8988T (cell line): Measurements from ENCODE around the gene CLDN10.
"Not testable (repeated sequence)": the region's sequence is repeated elsewhere in the genome, so short reads cannot be mapped to it uniquely, and the experiment has no call there.

Experiments
- DNase-seq: peaks from one replicate; pipeline ENCODE4 v3.0.0; 2011

CLDN10 gene, protein sequence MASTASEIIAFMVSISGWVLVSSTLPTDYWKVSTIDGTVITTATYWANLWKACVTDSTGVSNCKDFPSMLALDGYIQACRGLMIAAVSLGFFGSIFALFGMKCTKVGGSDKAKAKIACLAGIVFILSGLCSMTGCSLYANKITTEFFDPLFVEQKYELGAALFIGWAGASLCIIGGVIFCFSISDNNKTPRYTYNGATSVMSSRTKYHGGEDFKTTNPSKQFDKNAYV

DNA sequence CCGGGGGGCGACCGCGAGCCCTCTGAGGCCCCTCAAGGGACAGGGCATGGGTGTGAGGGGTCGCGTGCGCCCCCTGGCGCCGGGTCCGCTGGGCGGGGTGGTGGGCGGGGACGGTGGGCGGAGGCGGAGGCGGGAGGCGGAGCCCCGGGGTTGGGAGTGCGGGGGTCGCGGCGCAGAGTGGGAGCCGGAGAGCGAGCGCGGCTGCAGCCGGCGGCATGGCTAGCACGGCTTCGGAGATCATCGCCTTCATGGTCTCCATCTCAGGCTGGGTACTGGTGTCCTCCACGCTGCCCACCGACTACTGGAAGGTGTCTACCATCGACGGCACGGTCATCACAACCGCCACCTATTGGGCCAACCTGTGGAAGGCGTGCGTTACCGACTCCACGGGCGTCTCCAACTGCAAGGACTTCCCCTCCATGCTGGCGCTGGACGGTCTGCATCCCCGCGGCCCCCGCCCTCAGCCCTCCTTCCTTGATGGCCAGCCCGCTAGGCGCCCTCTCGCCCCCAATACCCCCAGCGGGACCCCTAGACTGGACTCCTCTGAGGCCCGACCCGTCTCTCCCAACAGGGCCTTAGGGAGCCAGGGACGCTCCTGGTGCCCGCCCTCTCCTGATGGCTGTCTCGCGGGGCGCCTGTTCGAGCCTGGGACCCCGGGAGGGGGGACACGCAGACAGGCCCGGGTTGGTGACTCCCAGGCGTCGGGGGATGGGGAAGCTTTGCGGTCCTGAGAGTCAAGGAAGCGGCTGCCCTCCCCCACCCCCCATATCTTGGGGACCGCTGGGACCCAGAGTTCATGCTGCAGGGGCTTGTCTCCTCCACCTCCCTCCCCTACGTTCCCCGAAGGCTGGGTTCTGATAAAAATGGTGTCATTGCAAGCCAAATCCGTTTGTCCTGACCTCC lies at the start of gene CLDN10:
Gene CLDN10, plus strand, starts transcription at position 182 of the 903 bp plus-strand sequence. Its CDS starts 34 bp downstream, at position 216.
- DNase-seq: no peak

DNA sequence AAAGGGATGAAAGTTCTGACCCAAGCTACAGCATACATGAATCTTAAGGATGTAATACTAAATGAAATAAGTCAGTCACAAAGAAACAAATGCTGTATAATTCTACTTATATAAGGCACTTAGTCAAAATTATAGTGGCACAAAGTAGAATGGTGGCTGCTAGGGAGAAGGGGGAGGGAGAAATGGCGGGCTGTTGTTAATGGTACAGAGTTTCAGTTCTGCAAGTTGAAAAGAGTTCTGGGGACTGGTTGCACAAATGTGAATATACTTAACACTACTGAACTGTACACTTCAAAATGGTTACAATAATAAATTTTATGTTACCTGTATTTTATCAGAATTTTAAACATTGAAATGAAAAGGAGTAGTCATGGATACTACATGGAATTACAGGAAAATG lies 48.9 kb upstream of the CLDN10 start:
- no peak for DNase-seq

DNA sequence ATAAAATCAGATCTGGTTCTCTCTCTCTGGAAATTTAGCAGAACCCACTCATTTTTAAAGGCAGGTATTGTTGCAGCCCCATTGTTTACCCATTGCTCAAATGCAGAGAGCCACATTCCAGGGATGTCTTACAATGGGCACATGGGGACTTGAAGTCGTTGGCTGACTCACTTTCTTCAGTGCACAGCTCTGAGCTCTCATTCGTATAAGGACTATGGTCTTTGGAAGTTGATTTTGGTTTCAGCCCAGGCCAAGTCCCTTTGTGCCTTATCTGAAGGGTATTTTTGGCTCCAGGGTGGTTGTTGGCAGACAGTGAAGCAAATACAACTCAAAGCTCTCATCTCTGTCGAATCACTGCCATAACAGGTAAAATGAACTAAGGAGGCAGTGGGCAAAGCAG lies 47.3 kb upstream of the CLDN10 start:
- DNase-seq: no peak

DNA sequence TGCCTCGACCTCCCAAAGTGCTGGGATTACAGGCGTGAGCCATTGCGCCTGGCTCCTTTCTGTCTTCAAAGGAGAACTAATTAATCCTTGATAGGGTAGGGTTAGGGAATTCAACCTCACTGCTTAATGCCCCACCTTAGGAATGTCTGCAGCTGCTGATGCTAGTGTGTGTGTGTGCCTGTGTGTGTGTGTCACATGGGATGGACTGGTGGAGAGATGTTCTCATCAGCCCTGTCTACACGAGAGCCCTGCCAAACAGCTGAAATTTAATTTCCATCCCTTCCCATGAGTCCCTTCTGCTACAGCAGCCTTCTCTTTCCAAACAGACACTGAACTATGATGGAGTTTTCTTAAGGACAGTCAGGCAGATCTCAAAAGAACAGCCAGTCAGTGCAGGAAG lies 46.5 kb upstream of the CLDN10 start:
- DNase-seq: no peak

DNA sequence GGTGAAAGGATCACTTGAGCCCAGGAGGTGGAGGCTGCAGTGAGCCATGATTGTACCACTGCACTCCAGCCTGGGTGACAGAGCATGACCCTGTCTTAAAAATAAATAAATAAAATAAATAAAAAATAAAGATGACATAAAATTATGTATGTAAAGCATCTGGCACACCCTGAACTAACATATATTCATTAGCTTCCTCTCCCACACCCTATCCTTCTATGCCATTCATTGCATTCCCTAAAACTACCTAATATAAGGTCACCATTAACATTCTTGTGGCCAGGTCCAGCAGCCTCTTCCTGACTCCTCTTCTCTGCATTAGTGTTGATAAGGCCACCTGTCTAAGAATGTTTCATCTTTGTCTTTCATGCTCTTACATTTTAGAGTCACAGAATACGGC lies 44.5 kb upstream of the CLDN10 start:
- DNase-seq: no peak

DNA sequence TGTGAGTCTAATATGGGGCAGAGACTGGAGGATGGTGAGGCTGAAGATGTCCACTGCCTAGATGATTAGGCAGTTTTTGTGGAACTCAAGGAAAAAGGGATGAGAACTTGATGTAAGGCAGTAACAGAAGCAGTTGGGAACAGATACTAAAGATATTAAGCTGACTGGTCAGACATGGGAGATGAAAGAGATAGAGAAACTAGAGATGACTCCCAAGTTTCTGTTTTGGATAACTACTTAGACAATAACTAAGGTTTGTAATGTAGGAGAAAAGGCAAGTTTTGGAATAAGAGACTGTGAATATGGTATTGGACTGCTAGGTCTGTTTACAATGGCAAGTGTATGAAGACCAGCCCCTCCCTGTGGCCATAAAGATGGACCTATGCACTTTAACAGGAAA lies 43.5 kb upstream of the CLDN10 start:
- DNase-seq: no peak

DNA sequence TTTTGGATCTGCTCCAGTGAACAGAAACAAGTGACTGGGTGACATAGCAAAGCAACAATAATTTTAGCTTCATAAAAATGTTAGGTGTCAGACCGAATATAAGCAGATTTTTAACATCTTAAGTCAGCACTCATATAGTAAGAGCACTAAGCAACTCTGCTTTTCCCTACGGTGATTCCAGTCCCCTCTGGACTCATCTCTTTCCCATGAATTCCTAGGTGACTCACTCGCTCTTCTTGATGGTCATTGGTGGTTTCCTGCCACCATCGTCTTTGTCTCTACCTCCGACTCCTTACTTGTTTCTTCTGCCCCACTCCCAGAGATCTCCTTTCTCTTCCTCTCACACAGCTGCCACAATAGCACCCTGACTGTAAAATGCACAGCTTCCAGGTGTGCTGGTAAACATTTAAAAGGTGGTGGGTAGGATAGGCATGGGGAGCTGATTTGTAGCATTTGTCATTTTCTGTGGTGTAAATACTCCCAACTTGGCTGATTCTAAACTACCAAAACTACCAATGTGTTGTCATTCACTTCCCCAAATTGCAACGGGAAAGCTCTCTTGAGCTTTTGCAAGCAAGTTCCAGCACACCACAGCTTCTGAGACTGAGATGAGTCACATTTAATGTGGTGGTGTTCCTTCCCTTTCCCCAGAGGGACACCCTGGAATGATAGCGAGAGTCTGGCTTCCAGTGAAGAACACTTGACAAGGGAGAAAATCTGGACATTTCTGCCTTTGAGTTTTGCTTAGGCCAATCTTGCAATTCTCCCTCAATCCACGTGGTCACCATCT lies 42.8 kb upstream of the CLDN10 start:
- DNase-seq: no peak

DNA sequence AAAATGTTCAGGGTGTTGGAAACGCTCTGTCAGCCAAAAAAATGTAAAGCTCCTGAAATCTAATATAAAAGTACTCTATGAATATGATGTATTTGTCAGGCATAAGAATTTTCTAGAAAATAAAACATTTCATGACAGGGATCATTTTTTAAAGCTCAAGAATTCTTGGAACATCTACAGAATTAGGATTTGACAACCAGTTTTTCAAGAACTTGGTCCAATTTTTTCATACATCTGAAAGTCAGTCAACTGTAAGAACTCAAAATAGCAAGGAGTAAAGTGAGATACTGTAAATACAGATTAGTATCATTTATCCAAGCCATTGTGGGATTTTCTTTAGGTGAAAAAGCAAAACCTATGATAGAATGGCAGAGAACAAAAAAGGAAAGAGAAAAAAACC lies 41.6 kb upstream of the CLDN10 start:
- DNase-seq: no peak

DNA sequence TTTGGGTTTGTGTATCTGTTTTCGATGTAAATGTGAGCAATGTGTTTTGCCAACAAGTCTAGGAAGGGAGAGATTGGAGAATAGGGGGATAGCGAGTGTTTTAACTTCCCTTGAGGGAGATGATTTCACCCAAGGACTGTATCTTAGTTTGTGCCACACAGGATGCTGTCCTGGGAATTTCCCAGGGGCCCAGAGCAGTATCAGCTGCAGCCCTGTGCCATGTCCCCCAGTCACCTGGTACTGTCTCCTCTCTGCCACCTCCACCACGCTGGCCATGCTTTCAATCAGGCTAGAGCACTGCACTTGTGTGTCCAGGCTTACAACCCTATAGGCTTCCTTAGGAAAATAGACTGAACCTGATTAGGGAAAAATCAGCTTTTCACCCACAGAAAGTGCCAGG lies 40.1 kb upstream of the CLDN10 start:
- no peak for DNase-seq

DNA sequence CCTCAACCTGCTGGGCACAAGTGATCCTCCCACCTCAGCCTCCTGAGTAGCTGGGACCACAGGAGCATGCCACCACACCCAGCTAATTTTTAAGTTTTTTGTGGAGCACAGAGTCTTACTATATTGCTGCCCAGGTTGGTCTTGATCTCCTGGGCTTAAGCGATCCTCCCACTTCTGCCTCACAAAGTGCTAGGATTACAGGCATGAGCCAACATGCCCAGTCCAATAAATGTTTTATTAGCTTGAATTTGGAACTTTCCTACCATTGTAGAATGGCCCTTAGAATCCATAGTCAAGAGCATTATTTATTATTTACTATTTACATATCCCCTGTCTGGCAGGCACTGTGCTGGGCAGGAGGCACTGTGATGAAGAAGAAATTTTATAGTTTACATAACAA lies 39.6 kb upstream of the CLDN10 start:
- no peak for DNase-seq

DNA sequence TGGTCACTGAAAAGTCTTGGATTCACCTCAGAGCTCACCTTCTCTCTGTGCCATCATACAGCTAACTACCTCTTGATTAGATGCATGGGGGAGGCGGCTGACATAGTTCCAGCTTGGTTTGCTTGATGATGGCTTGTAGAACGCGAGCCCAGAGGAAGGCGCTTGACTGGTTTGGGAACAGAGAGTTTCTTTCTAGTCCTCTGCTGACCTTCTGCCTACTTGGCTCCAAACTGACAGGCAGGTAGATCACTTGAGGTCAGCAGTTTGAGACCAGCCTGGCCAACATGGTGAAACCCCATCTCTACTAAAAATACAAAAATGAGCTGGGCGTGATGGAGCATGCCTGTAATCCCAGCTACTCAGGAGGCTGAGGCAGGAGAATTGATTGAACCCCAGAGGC lies 36.9 kb upstream of the CLDN10 start:
- not testable (repeated sequence) for DNase-seq

DNA sequence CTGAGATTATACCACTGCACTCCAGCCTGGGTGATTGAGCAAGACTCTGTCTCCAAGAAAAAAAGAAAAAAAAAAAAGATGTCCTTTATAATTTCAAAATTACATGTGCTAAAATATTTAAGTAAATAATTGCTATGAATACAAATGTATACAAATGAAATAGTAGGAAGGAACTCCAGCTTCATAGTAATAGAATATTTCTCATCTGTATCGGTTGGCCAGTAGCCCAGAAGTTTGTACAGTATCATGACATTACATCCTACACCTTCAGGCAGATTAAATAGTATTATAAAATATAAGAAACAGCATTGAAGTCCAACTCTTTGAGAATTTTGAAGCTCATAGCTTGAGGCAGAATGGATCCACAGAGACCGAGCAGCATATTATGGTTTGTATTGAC lies 36.5 kb upstream of the CLDN10 start:
- DNase-seq: no peak

DNA sequence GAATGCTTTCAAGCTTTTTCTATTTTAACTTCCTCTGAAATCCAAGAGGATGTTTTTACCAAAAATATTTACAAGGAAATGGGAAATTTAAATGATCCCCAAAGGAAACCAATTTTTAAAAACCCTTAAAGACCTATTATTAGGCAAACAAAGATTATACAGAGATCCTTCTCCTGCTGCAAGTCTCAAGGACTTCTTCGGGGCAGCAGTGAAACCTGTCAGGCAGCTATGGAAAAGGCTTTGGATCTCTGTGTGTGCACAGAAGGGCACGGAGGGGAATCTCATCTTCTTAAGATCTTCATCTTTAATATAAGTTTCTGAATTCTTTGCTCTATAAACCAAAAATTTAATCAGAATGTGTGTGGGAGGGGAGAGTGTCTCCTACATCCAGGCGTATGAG lies 36.0 kb upstream of the CLDN10 start:
- no peak for DNase-seq

DNA sequence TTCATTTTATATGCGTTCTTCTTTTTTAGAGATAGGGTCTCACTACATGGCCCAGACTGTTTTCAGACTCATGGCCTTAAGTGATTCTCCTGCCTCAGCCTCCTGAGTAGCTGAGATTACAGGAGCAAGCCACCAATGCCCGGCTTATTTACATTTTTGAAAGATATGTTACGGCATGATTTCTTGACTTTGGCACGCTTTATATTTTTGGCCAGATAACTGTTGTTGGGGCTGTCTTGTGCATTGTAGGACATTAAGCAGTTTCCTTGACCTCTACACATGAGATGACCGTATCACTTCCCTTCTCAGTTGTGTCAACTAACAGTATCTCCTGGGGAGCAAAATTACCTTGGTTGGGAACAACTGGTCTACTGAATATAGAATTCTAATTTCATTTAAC lies 28.9 kb upstream of the CLDN10 start:
- DNase-seq: no peak

DNA sequence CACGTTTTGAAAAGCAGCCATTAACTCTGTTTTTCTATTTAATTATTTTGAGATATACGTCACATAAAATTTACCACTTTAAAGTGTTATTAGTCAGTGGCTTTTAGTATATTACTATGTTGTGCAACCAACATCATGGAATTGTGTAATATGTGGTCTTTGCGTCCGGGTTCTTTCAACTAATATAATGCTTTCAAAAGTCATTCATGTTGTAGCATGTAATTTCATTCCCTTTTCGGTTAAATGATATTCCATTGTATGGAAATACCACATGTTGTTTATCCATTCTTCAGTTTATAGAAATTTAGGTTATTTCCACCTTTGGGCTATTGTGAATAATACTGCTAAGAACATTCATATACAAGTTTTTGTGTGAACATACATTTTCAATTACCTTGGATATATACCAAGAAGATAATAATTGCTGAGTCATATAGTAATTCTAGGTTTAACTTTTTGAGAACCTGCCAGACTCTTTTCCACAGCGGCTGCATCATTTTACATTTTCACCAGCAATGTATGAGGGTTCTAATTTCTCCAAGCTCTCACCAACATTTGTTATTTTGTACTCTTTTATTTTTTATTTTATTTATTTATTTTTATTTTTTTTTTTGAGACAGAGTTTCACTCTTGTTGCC lies 28.1 kb upstream of the CLDN10 start:
- no peak for DNase-seq

DNA sequence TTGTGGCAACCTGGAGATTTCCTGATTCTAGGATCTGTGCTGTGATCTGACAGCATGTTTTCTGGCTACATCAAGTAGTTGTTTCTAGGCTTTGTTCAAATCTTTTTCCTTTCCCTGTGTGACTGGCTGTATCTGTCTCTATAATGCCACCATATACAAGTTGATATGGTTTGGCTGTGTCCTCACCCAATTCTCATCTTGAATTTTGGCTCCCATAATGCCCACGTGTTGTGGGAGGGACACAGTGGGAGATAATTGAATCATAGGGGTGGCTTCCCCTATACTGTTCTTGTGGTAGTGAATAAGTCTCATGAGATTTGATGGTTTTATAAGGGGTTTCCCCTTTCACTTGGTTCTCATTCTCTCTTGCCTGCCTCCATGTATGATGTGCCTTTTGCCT lies 24.6 kb upstream of the CLDN10 start:
- DNase-seq: no peak

DNA sequence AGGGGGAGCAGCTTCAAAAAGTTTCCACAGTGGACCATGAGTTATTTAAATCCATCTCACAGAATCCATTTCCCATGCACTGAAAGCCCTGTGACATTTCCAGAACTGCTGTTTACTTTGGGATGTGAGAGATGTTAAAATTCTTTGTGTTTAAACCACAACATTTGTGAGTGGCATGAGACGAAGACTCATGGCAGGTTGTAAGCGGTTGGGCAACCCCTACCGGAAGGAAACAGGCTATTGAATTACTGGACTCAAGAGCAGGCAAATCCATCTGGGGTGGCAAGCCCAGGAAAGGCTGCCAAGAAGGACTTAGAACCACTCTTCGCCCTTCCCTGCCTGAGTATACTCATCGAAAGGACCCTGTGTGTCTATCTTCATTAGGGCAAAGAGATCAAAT lies 22.3 kb upstream of the CLDN10 start:
- DNase-seq: no peak

DNA sequence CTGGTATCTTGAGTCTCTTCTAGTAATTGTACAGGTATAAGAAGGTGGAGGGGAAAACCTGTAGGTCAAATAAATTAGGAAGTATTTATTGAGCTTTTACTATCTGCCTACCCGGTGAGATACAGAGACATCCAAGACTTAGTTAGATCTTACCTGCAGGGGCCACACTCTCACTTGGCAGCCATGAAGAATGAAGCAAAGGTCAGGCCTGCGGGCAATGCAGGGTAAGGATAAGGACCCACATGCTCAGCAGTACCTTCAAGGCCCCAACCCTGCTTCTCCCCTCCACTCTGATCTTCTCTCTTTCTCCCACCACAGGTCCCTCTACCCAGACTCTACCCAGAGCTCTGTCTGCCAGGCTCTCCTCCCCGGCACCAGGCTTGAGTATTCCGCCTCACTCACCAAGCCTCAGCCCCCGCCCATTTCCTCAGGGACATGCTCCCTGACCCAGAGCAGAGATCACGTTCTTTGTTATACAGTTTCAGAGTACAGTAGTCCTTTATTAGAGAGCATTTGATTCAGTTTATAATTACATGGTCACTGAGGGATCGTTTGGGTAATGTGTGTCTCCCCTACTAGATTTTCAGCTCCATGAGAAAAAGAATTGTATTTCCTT lies 18.9 kb upstream of the CLDN10 start:
- no peak for DNase-seq

DNA sequence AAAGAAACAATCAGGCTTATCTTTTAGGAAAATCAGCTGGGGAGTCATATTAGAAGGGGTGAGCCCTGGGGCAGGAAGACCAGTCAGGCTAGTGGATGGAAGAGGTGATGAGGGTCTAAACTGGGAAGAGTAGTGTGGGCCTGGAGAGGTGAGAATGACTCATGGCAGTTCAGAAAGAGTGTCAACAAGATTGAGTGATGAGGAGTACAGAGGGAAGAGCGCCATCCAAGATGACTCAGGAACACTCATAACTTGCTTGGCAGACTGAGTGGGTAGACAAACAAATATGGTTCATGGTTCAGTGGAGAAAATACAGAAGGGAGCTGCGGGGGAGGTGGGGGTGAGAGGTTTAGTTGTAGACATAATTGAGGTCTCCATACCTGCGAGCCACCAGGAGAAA lies 17.3 kb upstream of the CLDN10 start:
- no peak for DNase-seq

DNA sequence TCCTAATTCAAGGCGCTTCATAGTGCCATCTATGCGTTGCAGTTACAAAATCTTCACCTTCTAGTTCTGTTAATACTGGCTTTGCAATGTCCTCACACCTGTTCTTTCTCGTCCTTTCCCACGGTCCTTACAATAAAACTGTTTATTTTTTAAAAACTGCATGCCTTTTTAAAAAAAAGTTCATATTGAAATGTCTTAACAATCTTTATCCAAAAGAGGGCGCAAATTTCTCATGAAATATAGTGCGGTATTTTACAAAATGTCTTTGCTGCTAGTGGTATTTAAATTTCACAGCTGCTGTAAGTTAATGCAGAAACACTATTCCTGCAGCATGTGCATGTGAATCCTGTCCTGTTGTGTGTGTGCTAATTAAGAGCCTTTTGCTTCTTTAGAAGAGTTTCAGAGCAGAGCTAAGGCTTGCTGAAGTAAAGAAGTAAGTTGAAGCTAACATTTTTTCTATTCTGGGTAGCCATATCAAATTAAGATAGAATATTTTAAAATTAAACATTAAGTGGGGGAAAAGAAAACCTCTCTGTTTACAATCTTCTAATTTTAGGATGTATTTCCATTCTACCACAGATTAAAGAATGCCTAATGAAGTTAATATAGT lies 15.8 kb upstream of the CLDN10 start:
- no peak for DNase-seq

DNA sequence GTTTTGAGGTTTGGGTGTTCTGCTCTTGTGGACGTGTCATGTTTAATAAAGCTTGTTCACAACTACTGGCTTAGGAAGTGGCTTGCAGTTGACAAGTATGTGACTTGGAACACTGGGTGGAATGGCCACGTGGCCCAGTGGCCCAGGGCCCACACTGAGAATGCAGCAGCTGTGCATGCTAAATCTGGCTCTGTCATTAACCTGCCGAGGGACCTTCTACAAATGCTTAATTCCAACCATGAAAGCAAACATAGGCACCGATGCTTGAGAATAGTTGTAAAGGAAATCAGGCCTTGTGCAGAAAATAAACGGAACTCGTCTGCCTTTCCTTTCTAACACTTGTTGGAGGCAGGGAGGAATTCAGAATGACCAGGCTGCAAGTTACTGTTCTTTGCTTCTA lies 11.6 kb upstream of the CLDN10 start:
- DNase-seq: no peak

DNA sequence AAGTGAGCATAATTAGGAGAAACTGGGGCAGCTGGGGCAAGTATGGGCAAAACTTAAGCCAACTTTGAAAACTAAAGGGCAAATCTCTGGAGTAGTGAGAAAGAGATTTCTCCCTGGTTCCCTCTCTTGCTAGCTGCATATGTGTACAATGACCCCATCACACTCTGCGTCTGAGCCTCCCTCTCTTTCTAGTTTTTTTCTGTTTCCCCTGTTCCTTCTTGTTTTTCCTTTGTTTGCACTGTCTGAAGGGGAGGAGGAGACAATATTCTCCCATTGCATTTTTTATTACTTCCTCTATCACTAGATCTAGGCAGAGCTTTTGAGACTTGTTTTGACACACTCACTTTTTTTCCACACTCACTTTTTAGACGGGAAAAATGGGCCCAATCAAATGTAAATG lies 11.2 kb upstream of the CLDN10 start:
- no peak for DNase-seq
